K562 (cell line): Measurements from ENCODE around the gene MED15. TPM values are rescaled to one million over a fixed set of nuclear protein-coding genes. Genes with fewer than 3 reads are reported as not detected.

ENCODE experiments used
- ATF7 ChIP-seq: fragments of 450-650 bp; IDR thresholded peaks from 2 replicates; pipeline ENCODE4 v1.7.1; 2014; ENCODE audit warnings: mild to moderate bottlenecking, moderate library complexity
- BHLHE40 ChIP-seq: IDR thresholded peaks from 2 replicates; pipeline ENCODE4 v1.6.1; 2011; ENCODE audit warnings: low read length, improper control_type of control experiment
- C11orf30 ChIP-seq: fragments of 450-650 bp; IDR thresholded peaks from 2 replicates; pipeline ENCODE4 v1.6.1; 2016; ENCODE audit warnings: low read depth, mild to moderate bottlenecking
- COPS2 ChIP-seq: fragments of 450-650 bp; conservative IDR thresholded peaks from 2 replicates; pipeline ENCODE4 v1.6.1; 2016; ENCODE audit warnings: mild to moderate bottlenecking, moderate library complexity
- ELF4 ChIP-seq: fragments of 450-650 bp; formaldehyde crosslinking; IDR thresholded peaks from 2 replicates; pipeline ENCODE4 v1.4.0; 2022; ENCODE audit warnings: missing genetic modification characterization
- GABPB1 ChIP-seq: sonication (generic); formaldehyde crosslinking; IDR thresholded peaks from 2 replicates; pipeline ENCODE4 v1.8.0; 2022; ENCODE audit warnings: mild to moderate bottlenecking, missing genetic modification reagents
- HCFC1 ChIP-seq: IDR thresholded peaks from 2 replicates; pipeline ENCODE4 v1.6.1; 2012; ENCODE audit warnings: low read depth, low read length, improper control_type of control experiment
- JUN ChIP-seq, 2 experiments: sonication (generic) in 1 of 2; formaldehyde crosslinking in 1 of 2; IDR thresholded peaks; 2 replicates each; pipeline versions ENCODE4 v1.6.1 to v1.8.0; 2012 to 2022; ENCODE audit warnings: borderline replicate concordance in 2 of 2, mild to moderate bottlenecking in 2 of 2, improper control_type of control experiment in 1 of 2, low read depth in 1 of 2, low read length in 1 of 2, missing genetic modification reagents in 1 of 2
- JUNB ChIP-seq: fragments of 450-650 bp; formaldehyde crosslinking; conservative IDR thresholded peaks from 2 replicates; pipeline ENCODE4 v1.4.0; 2020; ENCODE audit warnings: mild to moderate bottlenecking
- NR2F6 ChIP-seq: fragments of 450-650 bp; formaldehyde crosslinking; IDR thresholded peaks from 2 replicates; pipeline ENCODE4 v1.4.0; 2020; ENCODE audit warnings: mild to moderate bottlenecking
- PRMT5 ChIP-seq: sonication (generic); formaldehyde crosslinking; IDR thresholded peaks from 2 replicates; pipeline ENCODE4 v1.5.0; 2020; ENCODE audit warnings: missing genetic modification reagents
- RUNX1 ChIP-seq: sonication (generic); IDR thresholded peaks from 2 replicates; pipeline ENCODE4 v1.6.1; 2016; ENCODE audit warnings: antibody characterized with exemption, low read depth
- STAT6 ChIP-seq: sonication (generic); formaldehyde crosslinking; IDR thresholded peaks from 2 replicates; pipeline ENCODE4 v1.8.1; 2023; ENCODE audit warnings: mild to moderate bottlenecking, missing genetic modification reagents
- ZBTB11 ChIP-seq, 3 experiments: fragments of 200-800 bp in 1 of 3; fragments of 250-450 bp in 1 of 3; fragments of 450-650 bp in 1 of 3; sonication (Bioruptor Pico) in 1 of 3; sonication (Bioruptor generic) in 1 of 3; formaldehyde crosslinking in 1 of 3; IDR thresholded peaks; 2 replicates each; pipeline versions ENCODE4 v1.6.1 to v1.8.0; 2016 to 2022; ENCODE audit warnings: mild to moderate bottlenecking in 2 of 3, missing genetic modification characterization in 2 of 3, missing compliant biosample characterization in 1 of 3, moderate library complexity in 1 of 3
- ZC3H8 ChIP-seq: fragments of 450-650 bp; IDR thresholded peaks from 2 replicates; pipeline ENCODE4 v1.6.1; 2017
- ZNF133 ChIP-seq: fragments of 250-450 bp; sonication (Bioruptor Pico); IDR thresholded peaks from 2 replicates; pipeline ENCODE4 v1.4.0; 2020; ENCODE audit warnings: mild to moderate bottlenecking
- ZNF311 ChIP-seq: fragments of 250-450 bp; sonication (Bioruptor Pico); IDR thresholded peaks from 2 replicates; pipeline ENCODE4 v1.4.0; 2020; ENCODE audit warnings: mild to moderate bottlenecking, moderate library complexity
- ZNF507 ChIP-seq: conservative IDR thresholded peaks from 2 replicates; pipeline ENCODE4 v1.6.1; 2017; ENCODE audit warnings: missing genetic modification characterization, missing compliant biosample characterization
- ZNF583 ChIP-seq: fragments of 250-450 bp; sonication (Bioruptor Pico); IDR thresholded peaks from 2 replicates; pipeline ENCODE4 v1.4.0; 2020
- polyA plus RNA-seq, 8 experiments: library from polyadenylated mRNA; depleted of rRNA in 4 of 8; stranded (reverse) in 5 of 8; unstranded in 3 of 8; fragments of >200 nt; fragmentation: Nextera tagmentation in 2 of 8; fragmentation: Illumina TruSeq in 1 of 8; extraction: Ambion mirVana in 2 of 8; extraction: Trizol in 1 of 8; gene quantifications; 2 replicates each; pipeline versions ENCODE4 v1.2.1 to v1.2.3, GENCODE V29; 2011 to 2014; ENCODE audit warnings: inconsistent platforms in 1 of 8, missing spikeins in 1 of 8
- total RNA-seq, 7 experiments: library from RNA; depleted of rRNA in 6 of 7; stranded (reverse); fragments of >200 nt in 6 of 7; fragmentation: Illumina TruSeq in 2 of 7; extraction: Trizol in 2 of 7; gene quantifications; 2 replicates each; pipeline versions ENCODE4 v1.2.1 to v1.2.3, GENCODE V29; 2011 to 2021; ENCODE audit warnings: low replicate concordance in 1 of 7
- TF ChIP-seq, protein P1 (sequence below): sonication (generic); formaldehyde crosslinking; IDR thresholded peaks from 2 replicates; pipeline ENCODE4 v1.8.1; 2023; ENCODE audit warnings: mild to moderate bottlenecking, missing genetic modification reagents, moderate library complexity
- TF ChIP-seq, protein P2 (sequence below): fragments of 250-450 bp; sonication (Bioruptor Pico); IDR thresholded peaks from 2 replicates; pipeline ENCODE4 v1.4.0; 2020; ENCODE audit warnings: mild to moderate bottlenecking, moderate library complexity

MED15 gene
- total and polyA plus RNA-seq, 9 of the 15 experiments (the other 6 are each of a cell fraction or from before 2014, with no cell fraction given) = 4.0 to 271 (median 60.1) TPM

DNA sequence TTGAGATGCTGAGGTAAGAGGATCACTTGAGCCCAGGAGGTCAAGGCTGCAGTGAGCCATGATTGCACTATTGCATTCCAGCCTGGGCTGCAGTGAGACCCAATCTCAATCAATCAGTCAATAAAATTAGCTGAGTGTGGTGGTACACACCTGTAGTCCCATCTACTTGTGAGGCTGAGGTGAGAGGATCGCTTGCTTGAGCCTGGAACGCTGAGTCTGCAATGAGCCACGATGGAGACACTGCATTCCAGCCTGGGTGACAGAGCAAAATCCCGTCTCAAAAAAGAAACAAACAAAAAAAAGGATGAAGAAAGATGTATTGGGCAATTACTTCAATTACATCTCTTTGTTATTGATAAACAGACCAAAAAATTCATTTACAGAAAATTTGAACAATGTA lies 54.5 kb downstream of the MED15 start (continued):
- TF ChIP-seq STAT6 (CRISPR knock-in tag) = no peak
- TF ChIP-seq JUN (IDR thresholded peaks at IDR 0.05; ENCODE audit: borderline replicate concordance, low read depth, low read length) = no peak
- TF ChIP-seq JUN (CRISPR knock-in tag; IDR thresholded peaks at IDR 0.05; ENCODE audit: borderline replicate concordance) = no peak
- TF ChIP-seq NR2F6 (CRISPR knock-in tag) = 0 out of 2 replicates have a peak, but pooled peaks have one; percentile 36
- TF ChIP-seq ZBTB11 (CRISPR knock-in tag; IDR thresholded peaks at IDR 0.05) = 0 out of 6 replicates have a peak, but pooled peaks of 1 of the 3 experiments have one; percentile 19
- TF ChIP-seq BHLHE40 = no peak
- peak; percentile 64 for TF ChIP-seq ZNF583 (CRISPR knock-in tag)
- TF ChIP-seq, protein P1, sequence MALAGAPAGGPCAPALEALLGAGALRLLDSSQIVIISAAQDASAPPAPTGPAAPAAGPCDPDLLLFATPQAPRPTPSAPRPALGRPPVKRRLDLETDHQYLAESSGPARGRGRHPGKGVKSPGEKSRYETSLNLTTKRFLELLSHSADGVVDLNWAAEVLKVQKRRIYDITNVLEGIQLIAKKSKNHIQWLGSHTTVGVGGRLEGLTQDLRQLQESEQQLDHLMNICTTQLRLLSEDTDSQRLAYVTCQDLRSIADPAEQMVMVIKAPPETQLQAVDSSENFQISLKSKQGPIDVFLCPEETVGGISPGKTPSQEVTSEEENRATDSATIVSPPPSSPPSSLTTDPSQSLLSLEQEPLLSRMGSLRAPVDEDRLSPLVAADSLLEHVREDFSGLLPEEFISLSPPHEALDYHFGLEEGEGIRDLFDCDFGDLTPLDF (CRISPR knock-in tag) = no peak
- 0 out of 2 replicates have a peak, but pooled peaks have one; percentile 13 for TF ChIP-seq ZNF311 (CRISPR knock-in tag)
- TF ChIP-seq, protein P2, sequence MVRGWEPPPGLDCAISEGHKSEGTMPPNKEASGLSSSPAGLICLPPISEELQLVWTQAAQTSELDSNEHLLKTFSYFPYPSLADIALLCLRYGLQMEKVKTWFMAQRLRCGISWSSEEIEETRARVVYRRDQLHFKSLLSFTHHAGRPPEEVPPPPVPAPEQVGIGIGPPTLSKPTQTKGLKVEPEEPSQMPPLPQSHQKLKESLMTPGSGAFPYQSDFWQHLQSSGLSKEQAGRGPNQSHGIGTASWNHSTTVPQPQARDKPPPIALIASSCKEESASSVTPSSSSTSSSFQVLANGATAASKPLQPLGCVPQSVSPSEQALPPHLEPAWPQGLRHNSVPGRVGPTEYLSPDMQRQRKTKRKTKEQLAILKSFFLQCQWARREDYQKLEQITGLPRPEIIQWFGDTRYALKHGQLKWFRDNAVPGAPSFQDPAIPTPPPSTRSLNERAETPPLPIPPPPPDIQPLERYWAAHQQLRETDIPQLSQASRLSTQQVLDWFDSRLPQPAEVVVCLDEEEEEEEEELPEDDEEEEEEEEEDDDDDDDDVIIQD (CRISPR knock-in tag) = 0 out of 2 replicates have a peak, but pooled peaks have one; percentile 44
- TF ChIP-seq COPS2 = no peak
- 0 out of 2 replicates have a peak, but pooled peaks have one; percentile 39 for TF ChIP-seq ELF4 (CRISPR knock-in tag)
- TF ChIP-seq GABPB1 (CRISPR knock-in tag) = no peak
- no peak for TF ChIP-seq C11orf30
- 0 out of 2 replicates have a peak, but pooled peaks have one; percentile 70 for TF ChIP-seq ZNF133 (CRISPR knock-in tag)
- no peak for TF ChIP-seq ATF7
- peak; percentile 47; the same call in 1 of the 2 replicates for TF ChIP-seq JUNB (CRISPR knock-in tag)
- TF ChIP-seq ZC3H8 = no peak
- TF ChIP-seq HCFC1 = no peak
- TF ChIP-seq ZNF507 (tag) = no peak
- no peak for TF ChIP-seq PRMT5
- TF ChIP-seq RUNX1 = no peak
